Choroid plexus epithelial cell (primary cell): Measurements from ENCODE around the gene STEEP1.

Experiments
- DNase-seq: peaks from one replicate; pipeline ENCODE4 v3.0.0-alpha.2; 2010; ENCODE audit warnings: low read depth
- H3K4me3 ChIP-seq: 2 replicates; pipeline ENCODE4 v1.5.1; 2011; ENCODE audit warnings: low read depth, mild to moderate bottlenecking, control low read depth, low read length, moderate library complexity
- CTCF ChIP-seq: conservative IDR thresholded peaks from 2 replicates; pipeline ENCODE4 v1.5.1; 2011; ENCODE audit warnings: low read depth, mild to moderate bottlenecking, control low read depth, inconsistent platforms, low read length, moderate library complexity

Gene STEEP1

GRCh38 chrX:119573222-119573621, 8.0 kb upstream of the STEEP1 start:
- TF ChIP-seq CTCF, result no peak
- no peak for DNase-seq
- H3K4me3 ChIP-seq, result peak overlapping the region; percentile 74

- no peak overlapping the region for H3K4me3 ChIP-seq
- no peak for TF ChIP-seq CTCF
- DNase-seq, result no peak
These were observed 5.2 kb upstream of the STEEP1 start for GRCh38 chrX:119570351-119570835.

GRCh38 chrX:119552508-119552907, 12.7 kb downstream of the STEEP1 start:
- TF ChIP-seq CTCF, result no peak
- peak; percentile 73 for DNase-seq
- H3K4me3 ChIP-seq, result no peak overlapping the region

GRCh38 chrX:119549327-119550016, 15.7 kb downstream of the STEEP1 start:
- DNase-seq, result no peak
- TF ChIP-seq CTCF, result no peak
- no peak overlapping the region for H3K4me3 ChIP-seq

GRCh38 chrX:119541188-119541587, 24.0 kb downstream of the STEEP1 start:
- no peak overlapping the region for H3K4me3 ChIP-seq
- DNase-seq, result peak; percentile 67
- TF ChIP-seq CTCF, result no peak

- TF ChIP-seq CTCF, result peak; percentile 29
- no peak for DNase-seq
- no peak overlapping the region for H3K4me3 ChIP-seq
These were observed 25.3 kb downstream of the STEEP1 start for GRCh38 chrX:119539872-119540271.

- no peak for TF ChIP-seq CTCF
- no peak for DNase-seq
- no peak overlapping the region for H3K4me3 ChIP-seq
These were observed 27.7 kb downstream of the STEEP1 start for GRCh38 chrX:119537487-119537886.
